Erythroblast (primary cell): ENCODE results near the gene OPALIN.
A peak's percentile ranks its signal among the peaks of the same experiment; 100 is the strongest.

ENCODE experiments used
- DNase-seq, 2 experiments: peaks; one replicate each; lab custom pipeline; 2025; lab: John Stamatoyannopoulos, UW
- GATA1 ChIP-seq: IDR thresholded peaks from 2 replicates; pipeline ENCODE4 v1.6.1; 2011; ENCODE audit warnings: low read depth, mild to moderate bottlenecking, control low read depth, low read length, moderate library complexity
- POLR2A ChIP-seq: IDR thresholded peaks from 2 replicates; pipeline ENCODE4 v1.6.1; 2011; ENCODE audit warnings: mild to moderate bottlenecking, low read length

The OPALIN gene

GRCh38 chr10:96379758-96380157, 21.0 kb upstream of the OPALIN start:
- TF ChIP-seq POLR2A (no peak), GATA1 (no peak)
- DNase-seq, result no peak

GRCh38 chr10:96378741-96379140, 19.9 kb upstream of the OPALIN start:
- no peak for DNase-seq
- no peak for TF ChIP-seq GATA1
- TF ChIP-seq POLR2A, result no peak

GRCh38 chr10:96377816-96378294, 19.1 kb upstream of the OPALIN start:
- no peak for DNase-seq
- no peak for TF ChIP-seq POLR2A
- TF ChIP-seq GATA1, result no peak

GRCh38 chr10:96376483-96376882, 17.7 kb upstream of the OPALIN start:
- DNase-seq, result no peak
- TF ChIP-seq POLR2A (no peak), GATA1 (no peak)

GRCh38 chr10:96374985-96375830, 16.4 kb upstream of the OPALIN start:
- peak; percentile 74 to 86 for DNase-seq
- TF ChIP-seq POLR2A, result no peak
- TF ChIP-seq GATA1, result no peak

GRCh38 chr10:96374639-96374984, 15.8 kb upstream of the OPALIN start:
- DNase-seq, result no peak
- no peak for TF ChIP-seq POLR2A
- TF ChIP-seq GATA1, result no peak

- no peak for DNase-seq
- TF ChIP-seq POLR2A, result no peak
- TF ChIP-seq GATA1, result no peak
Observed at GRCh38 chr10:96374004-96374403, 15.2 kb upstream of the OPALIN start.

GRCh38 chr10:96371356-96371755, 12.6 kb upstream of the OPALIN start:
- DNase-seq, result no peak
- no peak for TF ChIP-seq GATA1
- no peak for TF ChIP-seq POLR2A

GRCh38 chr10:96370584-96371157, 11.9 kb upstream of the OPALIN start:
- peak; percentile 47 to 71 for DNase-seq

GRCh38 chr10:96369890-96370583, 11.2 kb upstream of the OPALIN start:
- no peak for DNase-seq
- no peak for TF ChIP-seq GATA1
- no peak for TF ChIP-seq POLR2A

More at GRCh38 chr10:96370584-96371157, 11.9 kb upstream of the OPALIN start:
- TF ChIP-seq POLR2A (no peak), GATA1 (no peak)

- no peak for DNase-seq
- TF ChIP-seq POLR2A, result no peak
- no peak for TF ChIP-seq GATA1
Observed at GRCh38 chr10:96368971-96369370, 10.2 kb upstream of the OPALIN start.

GRCh38 chr10:96367470-96367869, 8.7 kb upstream of the OPALIN start:
- DNase-seq, result no peak
- TF ChIP-seq POLR2A (no peak), GATA1 (no peak)

- DNase-seq, result no peak
- TF ChIP-seq POLR2A (no peak), GATA1 (no peak)
Observed at GRCh38 chr10:96366508-96366907, 7.7 kb upstream of the OPALIN start.

- no peak for TF ChIP-seq GATA1
- no peak for TF ChIP-seq POLR2A
- no peak for DNase-seq
Observed at GRCh38 chr10:96365571-96365970, 6.8 kb upstream of the OPALIN start.
